Astrocyte (in vitro differentiated cells and primary cell): ENCODE measurements around the gene ZMIZ1. TPM values are rescaled to one million over a fixed set of nuclear protein-coding genes. Genes with fewer than 3 reads are reported as not detected.

Experiments used
- DNase-seq: peaks from one replicate; pipeline ENCODE4 v3.0.0-alpha.2; 2010; ENCODE audit warnings: low read depth
- FAIRE-seq: peaks from 2 replicates; lab custom pipeline; 2011; peaks lifted over from hg19 to GRCh38; lab: Jason Lieb, UNC
- H2AFZ ChIP-seq: 2 replicates; pipeline ENCODE4 v1.6.0; 2012; ENCODE audit warnings: low read depth, low read length, inconsistent platforms
- H3K27ac ChIP-seq: 2 replicates; pipeline ENCODE4 v1.5.1; 2011; ENCODE audit warnings: low read depth, low read length, inconsistent platforms
- H3K27me3 ChIP-seq: 2 replicates; pipeline ENCODE4 v1.6.0; 2011; ENCODE audit warnings: low read length, inconsistent platforms; ENCODE audit not compliant: insufficient read depth
- H3K36me3 ChIP-seq: 2 replicates; pipeline ENCODE4 v1.5.1; 2011; ENCODE audit warnings: low read length, inconsistent platforms; ENCODE audit not compliant: insufficient read depth
- H3K4me1 ChIP-seq: 2 replicates; pipeline ENCODE4 v1.5.1; 2011; ENCODE audit warnings: low read length, inconsistent platforms; ENCODE audit not compliant: insufficient read depth
- H3K4me2 ChIP-seq: 2 replicates; pipeline ENCODE4 v1.6.0; 2012; ENCODE audit warnings: low read length, inconsistent platforms
- H3K4me3 ChIP-seq: 2 replicates; pipeline ENCODE4 v1.5.1; 2011; ENCODE audit warnings: low read depth, mild to moderate bottlenecking, low read length, inconsistent platforms; ENCODE audit not compliant: insufficient read depth
- H3K79me2 ChIP-seq: 2 replicates; pipeline ENCODE4 v1.6.0; 2012; ENCODE audit warnings: mild to moderate bottlenecking, low read length, inconsistent platforms; ENCODE audit not compliant: insufficient read depth
- H3K9ac ChIP-seq: 2 replicates; pipeline ENCODE4 v1.6.0; 2012; ENCODE audit warnings: mild to moderate bottlenecking, low read length, inconsistent platforms
- H3K9me3 ChIP-seq: 2 replicates; pipeline ENCODE4 v1.5.1; 2012; ENCODE audit warnings: low read depth, mild to moderate bottlenecking, low read length, inconsistent platforms; ENCODE audit not compliant: insufficient read depth
- H4K20me1 ChIP-seq: 2 replicates; pipeline ENCODE4 v1.6.0; 2012; ENCODE audit warnings: low read length, inconsistent platforms; ENCODE audit not compliant: insufficient read depth
- H3K27ac Mint-ChIP-seq: one replicate; pipeline ENCODE4 v1.8.0; 2021; ENCODE audit warnings: mild to moderate bottlenecking, mixed read lengths; ENCODE audit not compliant: unreplicated experiment
- H3K27me3 Mint-ChIP-seq: one replicate; pipeline ENCODE4 v1.8.0; 2021; ENCODE audit warnings: low read depth, mixed read lengths; ENCODE audit not compliant: unreplicated experiment
- H3K36me3 Mint-ChIP-seq: one replicate; pipeline ENCODE4 v1.8.0; 2021; ENCODE audit warnings: low read depth, mixed read lengths; ENCODE audit not compliant: unreplicated experiment
- H3K4me1 Mint-ChIP-seq: one replicate; pipeline ENCODE4 v1.8.0; 2021; ENCODE audit warnings: low read depth, mixed read lengths; ENCODE audit not compliant: unreplicated experiment
- H3K4me3 Mint-ChIP-seq: one replicate; pipeline ENCODE4 v1.8.0; 2021; ENCODE audit warnings: mild to moderate bottlenecking, moderate library complexity, mixed read lengths; ENCODE audit not compliant: unreplicated experiment
- H3K9me3 Mint-ChIP-seq: one replicate; pipeline ENCODE4 v1.8.0; 2021; ENCODE audit warnings: mild to moderate bottlenecking, mixed read lengths; ENCODE audit not compliant: unreplicated experiment
- CTCF ChIP-seq: IDR thresholded peaks from 2 replicates; pipeline ENCODE4 v1.5.1; 2011; ENCODE audit warnings: low read depth, mild to moderate bottlenecking, inconsistent platforms, low read length, moderate library complexity; ENCODE audit not compliant: insufficient read depth
- EZH2 ChIP-seq: IDR thresholded peaks from 2 replicates; pipeline ENCODE4 v1.6.1; 2012; ENCODE audit warnings: mild to moderate bottlenecking, low read length, inconsistent platforms; ENCODE audit not compliant: insufficient read depth
- total RNA-seq: library from RNA; stranded (reverse); gene quantifications from 2 replicates; pipeline ENCODE4 v1.2.1, GENCODE V29; 2021

ZMIZ1 gene
- total RNA-seq, 1 donor from 2014 or later: 45.5 TPM

- Histone ChIP-seq H3K4me3 (no peak overlapping the region), H2AFZ (no peak overlapping the region), H3K4me2 (no peak overlapping the region), H3K9ac (no peak overlapping the region), H4K20me1 (no peaks in the 10 kb centered on the region), H3K27ac (no peak overlapping the region), H3K27me3 (peaks cover 4% of the 10 kb centered on the region), H3K4me1 (no peaks in the 10 kb centered on the region), H3K9me3 (no peaks in the 10 kb centered on the region), H3K79me2 (no peaks in the 10 kb centered on the region), H3K36me3 (no peaks in the 10 kb centered on the region)
- Mint-ChIP-seq H3K27me3 (peaks cover 40% of the 10 kb centered on the region), H3K27ac (no peak overlapping the region), H3K9me3 (no peaks in the 10 kb centered on the region), H3K36me3 (peaks cover 4% of the 10 kb centered on the region), H3K4me3 (no peak overlapping the region), H3K4me1 (peaks cover 4% of the 10 kb centered on the region)
- no peak for FAIRE-seq
- TF ChIP-seq EZH2 (no peak), CTCF (no peak)
- DNase-seq: no peak
Measured at GRCh38 chr10:79025199-79025832, 43.5 kb upstream of the ZMIZ1 start.

GRCh38 chr10:79026341-79026761, 42.4 kb upstream of the ZMIZ1 start:
- H3K79me2 ChIP-seq: no peaks in the 10 kb centered on the region
- no peak for FAIRE-seq
- no peak overlapping the region for H3K4me3 ChIP-seq
- Mint-ChIP-seq H3K27me3 (peaks cover 50% of the 10 kb centered on the region), H3K9me3 (no peaks in the 10 kb centered on the region), H3K36me3 (peaks cover 4% of the 10 kb centered on the region), H3K4me1 (peaks cover 4% of the 10 kb centered on the region), H3K4me3 (no peak overlapping the region), H3K27ac (no peak overlapping the region)
- DNase-seq: no peak
- no peak overlapping the region for H3K4me2 ChIP-seq
- H3K36me3 ChIP-seq: no peaks in the 10 kb centered on the region
- H3K9ac ChIP-seq: no peak overlapping the region
- H3K27me3 ChIP-seq: peaks cover 10% of the 10 kb centered on the region
- H2AFZ ChIP-seq: no peak overlapping the region
- no peak overlapping the region for H3K27ac ChIP-seq
- TF ChIP-seq CTCF (no peak), EZH2 (no peak)
- no peaks in the 10 kb centered on the region for H3K9me3 ChIP-seq
- no peaks in the 10 kb centered on the region for H4K20me1 ChIP-seq
- H3K4me1 ChIP-seq: no peaks in the 10 kb centered on the region

- Histone ChIP-seq H3K27me3 (peaks cover 10% of the 10 kb centered on the region), H3K9ac (no peak overlapping the region), H3K4me2 (no peak overlapping the region), H3K9me3 (no peaks in the 10 kb centered on the region), H3K36me3 (no peaks in the 10 kb centered on the region), H3K4me3 (no peak overlapping the region), H3K79me2 (no peaks in the 10 kb centered on the region), H4K20me1 (no peaks in the 10 kb centered on the region), H3K4me1 (no peaks in the 10 kb centered on the region), H3K27ac (no peak overlapping the region), H2AFZ (no peak overlapping the region)
- Mint-ChIP-seq H3K27ac (no peak overlapping the region), H3K36me3 (peaks cover 7% of the 10 kb centered on the region), H3K4me1 (peaks cover 3% of the 10 kb centered on the region), H3K27me3 (peaks cover 55% of the 10 kb centered on the region), H3K4me3 (no peak overlapping the region), H3K9me3 (no peaks in the 10 kb centered on the region)
- FAIRE-seq (no peak), DNase-seq (no peak)
- TF ChIP-seq CTCF (no peak), EZH2 (no peak)
Measured at GRCh38 chr10:79026806-79027146, 42.0 kb upstream of the ZMIZ1 start.
